ENCODE results near the gene KRT2.

- TF ChIP-seq CTCF (IDR thresholded peaks at IDR 0.05; ENCODE audit: poor library complexity) (no peak), EZH2phosphoT487 (IDR thresholded peaks at IDR 0.05; ENCODE audit: low read depth, severe bottlenecking, unreplicated experiment) (no peak), EZH2 (IDR thresholded peaks at IDR 0.05; ENCODE audit: borderline replicate concordance) (no peak)
These were observed 38.5 kb downstream of the KRT2 start for GRCh38 chr12:52613384-52614030.

Measured in hepatocyte (in vitro differentiated cells).